Inferior parietal cortex (tissue), 1 donor: ENCODE results near the gene EFNA4.

Experiments used
- DNase-seq: peaks from one replicate; pipeline ENCODE4 v3.0.0-alpha.2; 2016; ENCODE audit errors: extremely low spot score

Gene EFNA4

DNA sequence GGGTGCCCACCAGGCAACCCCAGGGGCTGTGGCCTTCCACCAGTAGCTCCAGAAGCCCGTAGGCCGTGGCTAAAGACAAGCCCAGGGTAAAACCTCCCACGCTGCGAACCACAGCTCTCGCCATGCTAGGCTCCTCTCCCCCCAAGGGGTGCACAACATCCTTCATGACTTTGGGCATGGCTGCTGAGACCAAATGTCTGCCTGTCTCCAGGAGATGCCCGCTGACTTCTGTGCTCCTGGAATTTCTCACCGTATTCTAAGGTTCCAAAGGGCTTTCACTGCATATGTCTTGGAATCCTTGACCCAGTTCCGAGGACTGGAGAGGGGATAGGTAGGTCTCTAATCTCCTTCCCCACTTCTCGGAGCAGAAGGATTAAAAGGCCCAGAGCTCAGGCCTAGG, 30.0 kb upstream of the EFNA4 start, which contains the start of the genes DCST1 and DCST2:
TSS of gene DCST1 (plus strand) at position 301 of the 400 bp plus-strand sequence. CDS start 213 bp downstream, outside the sequence.
TSS of gene DCST2 (minus strand) at position 258 of the 400 bp plus-strand sequence. CDS start at position 178, 80 bp downstream.
- no peak for DNase-seq

DNA sequence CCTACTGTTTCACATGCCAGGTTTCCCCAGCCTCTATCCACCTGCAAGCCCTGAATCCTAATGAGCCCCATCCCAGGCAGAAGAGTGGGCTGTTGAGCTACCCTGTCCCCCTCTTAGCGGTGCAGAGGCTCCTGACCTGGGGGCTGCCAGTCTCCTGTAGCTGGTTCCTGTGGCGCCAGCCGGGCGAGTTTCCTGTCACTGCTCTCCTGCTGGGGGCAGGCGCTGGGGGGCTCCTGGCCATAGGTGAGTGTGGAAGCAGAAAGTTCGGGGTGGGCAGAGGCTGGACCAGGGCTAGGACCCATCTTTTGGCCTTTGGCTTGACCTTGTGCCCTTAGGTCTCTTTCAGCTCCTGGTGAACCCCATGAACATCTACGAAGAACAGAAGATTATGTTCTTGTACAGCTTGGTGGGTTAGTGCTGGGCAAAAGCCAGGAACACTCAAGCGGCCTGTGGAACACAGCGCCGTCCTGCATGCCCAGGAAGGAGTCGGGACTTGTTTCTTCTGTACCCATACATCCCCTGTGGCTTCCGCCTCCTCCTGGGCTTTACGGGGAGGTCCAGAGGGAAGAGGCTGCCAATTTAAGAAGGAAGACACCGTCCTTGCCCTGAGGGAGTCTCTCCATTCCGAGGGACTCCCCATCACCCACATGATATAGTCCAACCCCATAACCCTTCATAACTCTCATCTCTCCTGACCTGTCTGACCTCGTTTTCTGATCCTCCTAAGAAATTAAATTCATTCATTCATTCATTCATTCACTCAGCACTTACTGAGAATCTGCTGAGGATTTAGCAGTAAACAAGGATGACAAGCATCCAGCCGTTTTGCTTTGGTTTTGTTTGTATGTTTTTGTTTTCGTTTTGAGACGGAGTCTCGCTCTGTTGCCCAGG, 29.0 kb upstream of the EFNA4 start:
- DNase-seq = no peak

DNA sequence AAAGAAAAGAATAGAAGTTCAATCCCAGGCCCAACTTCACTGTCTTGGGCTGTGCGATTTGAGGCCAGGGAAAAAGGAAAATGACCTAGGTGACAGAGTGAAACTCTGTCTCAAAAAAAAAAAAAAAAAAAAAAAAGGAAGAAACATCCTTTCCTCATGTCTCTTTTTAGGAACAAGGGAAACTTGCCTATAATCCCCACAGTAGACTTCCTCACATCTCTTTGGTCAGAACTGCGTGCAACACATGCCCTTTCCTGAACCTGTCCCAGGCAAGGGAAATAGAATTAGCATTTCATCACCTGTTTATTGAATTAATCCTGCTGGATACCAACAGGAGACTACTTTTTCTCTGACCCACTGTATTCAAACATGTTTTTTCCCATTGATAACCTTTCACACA, 27.6 kb upstream of the EFNA4 start:
- no peak for DNase-seq

DNA sequence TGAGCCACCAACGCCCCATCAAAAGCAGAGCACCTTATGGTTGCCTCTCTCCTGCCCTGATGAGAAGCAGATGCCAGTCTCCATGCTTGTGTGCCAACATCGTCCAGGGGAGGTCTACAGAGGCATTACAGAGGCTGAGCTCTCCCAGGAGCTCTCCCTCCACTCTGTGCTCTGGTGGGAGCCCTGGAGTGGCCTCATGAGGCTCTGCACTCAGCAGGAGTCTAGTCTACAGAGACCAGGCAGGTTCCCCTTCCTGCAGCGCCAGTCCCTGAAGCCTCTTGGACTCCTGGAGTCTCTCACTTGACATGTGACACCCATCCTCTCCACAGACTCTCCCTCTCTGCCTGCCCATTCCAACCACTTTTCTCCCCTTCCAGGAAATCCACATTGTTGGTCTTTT, 26.5 kb upstream of the EFNA4 start:
- no peak for DNase-seq

DNA sequence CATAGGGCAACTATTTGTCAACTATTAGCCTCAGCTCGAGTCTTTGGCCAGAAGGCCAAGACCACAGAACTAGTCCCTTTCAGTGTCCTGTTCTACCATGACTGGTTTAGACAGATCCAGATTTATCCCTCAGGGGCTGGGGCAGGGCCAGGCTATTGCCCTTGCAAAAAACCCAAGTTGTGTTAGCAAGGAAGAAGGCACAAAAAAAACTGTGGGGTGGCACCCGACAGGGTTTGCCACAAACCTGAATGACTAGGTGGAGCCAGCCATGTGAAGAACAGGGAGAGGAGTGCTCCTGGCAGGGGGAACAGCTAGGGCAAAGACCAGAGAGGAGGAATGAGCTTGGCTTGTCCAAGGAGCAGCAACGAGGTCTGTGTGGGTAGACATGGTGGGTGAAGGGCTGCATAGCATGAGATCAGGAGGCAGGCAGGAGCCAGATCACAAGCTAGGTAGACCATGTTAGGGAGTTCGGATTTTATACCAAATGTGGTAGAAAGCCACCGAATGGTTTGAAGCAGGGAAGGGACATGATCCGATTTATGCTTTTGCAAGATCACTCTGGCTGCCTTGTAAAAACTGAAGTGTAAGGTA, 25.6 kb upstream of the EFNA4 start:
- DNase-seq = no peak

DNA sequence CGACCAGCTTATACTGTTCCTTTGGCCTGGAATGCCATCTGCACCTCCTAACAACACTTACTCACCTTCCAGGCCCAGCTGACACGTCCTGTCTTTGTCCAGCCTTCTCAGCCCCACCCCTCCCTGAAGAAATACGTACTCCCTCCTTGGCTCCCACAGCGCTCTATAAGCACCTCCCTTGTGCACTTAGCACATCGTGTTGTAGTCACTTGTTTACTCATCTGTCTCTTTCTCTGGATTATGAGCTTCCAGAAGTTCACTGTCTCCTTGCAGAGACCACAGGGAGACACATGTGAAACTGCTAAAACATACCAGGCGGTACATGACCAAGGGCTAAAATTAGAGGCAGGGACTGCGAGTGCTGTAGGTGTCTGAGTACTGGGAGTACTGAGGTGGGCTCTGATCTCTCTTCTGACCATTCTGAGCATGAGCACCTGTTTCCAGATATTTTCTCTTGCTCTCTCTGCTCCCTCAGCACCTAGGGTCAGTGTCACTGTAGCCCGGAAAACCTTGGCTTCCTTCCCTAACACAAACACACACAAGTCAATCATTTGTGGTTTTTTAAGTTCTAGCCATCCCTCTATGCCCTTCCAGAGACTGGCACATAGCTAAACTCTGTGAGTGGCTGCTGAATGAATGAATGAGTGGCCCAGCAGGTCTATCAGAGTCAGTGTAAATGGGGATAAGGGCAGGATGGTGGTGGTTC, 24.8 kb upstream of the EFNA4 start:
- no peak for DNase-seq

DNA sequence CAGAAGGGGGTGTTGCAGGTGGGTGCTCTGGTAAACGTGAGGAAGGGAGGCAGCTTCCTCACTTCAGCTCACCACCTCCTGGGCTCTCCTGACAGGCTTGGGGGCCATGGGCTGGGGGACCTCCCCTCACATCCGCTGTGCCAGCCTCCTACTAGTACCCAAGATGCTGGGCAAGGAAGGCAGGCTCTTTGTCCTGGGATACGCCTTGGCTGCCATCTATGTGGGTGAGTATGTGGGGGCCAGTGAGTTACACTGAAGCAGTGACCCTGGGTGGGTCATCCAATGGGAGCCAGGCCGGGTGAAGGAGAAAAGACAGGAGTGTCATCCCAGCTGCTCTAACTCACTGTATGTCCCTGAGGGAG, 24.3 kb upstream of the EFNA4 start:
- no peak for DNase-seq

DNA sequence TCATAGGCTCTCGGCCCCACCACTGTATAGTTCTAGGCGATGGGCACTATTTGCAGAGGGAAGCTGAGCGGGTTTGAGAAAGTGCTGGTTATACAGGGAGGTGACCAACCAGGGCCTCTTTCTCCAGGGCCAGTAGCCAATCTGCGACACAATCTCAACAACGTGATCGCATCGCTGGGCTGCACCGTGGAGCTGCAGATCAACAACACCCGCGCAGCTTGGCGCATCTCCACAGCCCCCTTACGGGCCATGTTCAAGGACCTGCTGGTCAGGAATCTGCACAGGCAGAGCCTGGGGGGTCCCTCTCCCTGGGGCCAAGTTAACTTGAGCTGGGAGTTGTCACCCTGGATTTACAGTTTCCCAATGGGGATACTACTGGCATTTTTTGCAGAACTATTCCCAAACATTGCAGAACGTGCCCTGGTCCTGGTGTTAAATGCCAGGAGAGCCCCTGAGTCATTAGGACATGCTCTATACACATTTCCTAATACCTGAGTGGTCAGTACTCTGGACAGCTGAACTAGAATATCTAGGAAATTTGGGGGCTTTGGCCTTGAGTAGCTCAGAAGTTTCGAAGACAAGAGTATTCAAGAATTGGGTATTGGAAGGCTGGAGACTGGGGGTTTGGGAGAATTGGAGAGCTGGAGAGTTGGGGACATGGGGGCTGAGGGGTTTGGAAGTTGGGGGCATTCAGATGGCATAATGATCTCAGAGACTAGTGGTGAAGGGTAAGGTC, 23.0 kb upstream of the EFNA4 start:
- DNase-seq = no peak

DNA sequence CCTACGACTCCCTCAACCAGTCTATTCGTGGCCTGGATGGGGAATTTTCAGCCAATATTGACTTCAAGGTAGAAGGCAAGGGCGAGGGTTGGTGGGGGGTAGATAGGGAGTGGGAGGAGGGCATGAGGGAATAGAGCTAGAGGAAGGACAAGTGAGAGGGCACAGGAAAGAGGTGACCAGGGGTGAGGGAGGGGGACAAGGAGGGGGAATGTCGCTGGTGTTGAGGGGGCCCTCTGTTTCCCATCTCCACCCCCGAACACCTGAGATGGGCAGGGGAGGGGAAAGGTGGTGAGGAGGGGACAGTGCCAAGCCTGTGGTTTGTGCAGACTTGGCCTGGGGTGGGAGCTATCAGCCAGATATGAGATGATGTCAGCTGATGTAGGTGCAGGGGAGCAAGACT, 20.8 kb upstream of the EFNA4 start:
- no peak for DNase-seq

DNA sequence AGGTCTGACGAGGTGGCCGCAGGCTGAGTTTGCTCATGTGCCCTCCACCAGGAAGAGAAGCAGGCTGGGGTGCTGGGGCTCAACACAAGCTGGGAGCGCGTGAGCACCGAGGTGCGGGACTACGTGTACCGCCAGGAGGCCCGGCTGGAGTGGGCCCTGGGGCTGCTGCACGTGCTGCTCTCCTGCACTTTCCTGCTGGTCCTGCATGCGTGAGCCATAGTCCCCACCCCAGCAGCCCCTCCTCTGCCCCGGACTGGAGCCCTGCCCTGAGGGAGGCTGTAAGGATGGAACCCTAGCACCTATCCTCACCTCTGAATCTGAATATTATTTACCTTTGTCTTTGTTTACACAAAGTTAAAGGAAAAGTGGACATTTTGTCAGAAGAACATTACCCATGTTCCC, 20.2 kb upstream of the EFNA4 start:
- no peak for DNase-seq

DNA sequence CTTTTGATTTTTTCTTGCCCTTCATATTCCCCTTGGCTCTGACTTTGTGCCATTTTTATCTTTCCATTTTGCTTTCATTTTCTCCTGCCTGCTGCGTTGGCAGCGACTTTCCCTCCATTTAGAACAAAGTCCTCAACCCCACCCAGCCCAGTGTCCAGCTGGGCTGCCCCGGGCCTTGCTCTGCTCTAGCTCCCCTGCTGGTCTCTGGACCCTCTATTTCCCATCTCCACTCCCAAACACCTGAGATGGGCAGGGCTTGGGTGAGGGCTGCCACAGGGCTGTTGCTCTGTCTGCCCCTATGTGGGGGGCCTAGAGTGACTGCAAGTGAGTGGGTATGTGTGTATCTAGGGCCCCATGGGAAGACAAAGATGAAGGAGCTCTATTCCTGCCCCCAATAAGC, 19.7 kb upstream of the EFNA4 start:
- DNase-seq = no peak

DNA sequence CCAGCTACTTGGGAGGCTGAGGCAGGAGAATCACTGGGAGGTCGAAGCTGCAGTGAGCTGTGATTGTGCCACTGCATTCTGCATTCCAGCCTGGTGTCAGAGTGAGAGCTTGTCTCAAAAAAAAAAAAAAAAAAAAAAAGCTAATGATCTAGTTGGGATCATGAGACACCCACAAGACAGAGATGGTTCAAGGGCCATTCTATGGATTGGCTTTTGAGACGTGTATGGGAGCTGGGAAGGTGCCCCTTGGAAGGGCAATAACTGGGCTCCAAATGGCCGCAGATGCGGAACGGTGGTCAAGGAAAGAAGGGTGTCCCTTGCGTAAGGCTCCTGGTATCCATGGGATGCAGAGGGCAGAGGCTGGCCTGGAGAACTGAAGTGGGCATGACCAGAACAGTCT, 19.2 kb upstream of the EFNA4 start:
- no peak for DNase-seq

DNA sequence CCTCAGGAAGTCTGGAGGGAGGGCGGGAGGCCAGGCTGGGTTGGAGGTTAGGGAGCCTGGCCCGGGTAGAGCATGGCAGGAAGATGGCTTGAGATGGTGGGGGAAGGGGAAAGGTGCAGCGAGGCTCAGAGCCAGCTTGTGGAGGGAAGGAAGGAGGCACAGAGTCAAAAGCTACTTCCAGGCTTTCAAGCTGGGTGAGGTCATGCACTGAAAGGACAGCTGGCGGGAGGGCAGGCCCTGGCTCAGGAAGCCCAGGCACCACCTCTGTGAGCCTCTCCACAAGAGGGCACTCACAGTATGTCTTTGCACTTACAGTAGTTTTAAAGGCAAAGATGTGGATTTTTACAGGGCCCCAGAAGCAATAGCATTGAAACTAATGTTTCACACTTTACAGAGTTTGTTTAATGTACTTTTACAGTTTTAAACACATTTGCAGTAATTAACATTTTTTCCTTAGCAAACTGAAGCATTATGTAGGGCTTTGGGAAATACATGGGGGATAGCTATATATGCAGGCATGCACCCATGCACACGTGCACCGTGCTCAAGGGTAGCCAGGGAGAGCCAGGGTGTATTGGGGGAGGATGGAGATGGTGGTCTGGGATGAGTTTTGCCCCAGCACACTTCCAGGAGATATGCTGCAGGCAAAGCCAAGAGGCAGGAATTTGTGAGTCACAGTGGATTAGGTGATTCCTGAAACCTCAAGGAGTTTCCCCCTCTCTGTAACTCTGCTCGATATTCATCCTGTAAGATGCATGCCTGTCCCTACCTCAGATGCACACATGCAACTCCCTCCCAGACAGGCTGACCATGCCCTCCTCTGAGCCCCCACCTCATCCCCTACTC, 18.5 kb upstream of the EFNA4 start:
- DNase-seq = peak; percentile 79

DNA sequence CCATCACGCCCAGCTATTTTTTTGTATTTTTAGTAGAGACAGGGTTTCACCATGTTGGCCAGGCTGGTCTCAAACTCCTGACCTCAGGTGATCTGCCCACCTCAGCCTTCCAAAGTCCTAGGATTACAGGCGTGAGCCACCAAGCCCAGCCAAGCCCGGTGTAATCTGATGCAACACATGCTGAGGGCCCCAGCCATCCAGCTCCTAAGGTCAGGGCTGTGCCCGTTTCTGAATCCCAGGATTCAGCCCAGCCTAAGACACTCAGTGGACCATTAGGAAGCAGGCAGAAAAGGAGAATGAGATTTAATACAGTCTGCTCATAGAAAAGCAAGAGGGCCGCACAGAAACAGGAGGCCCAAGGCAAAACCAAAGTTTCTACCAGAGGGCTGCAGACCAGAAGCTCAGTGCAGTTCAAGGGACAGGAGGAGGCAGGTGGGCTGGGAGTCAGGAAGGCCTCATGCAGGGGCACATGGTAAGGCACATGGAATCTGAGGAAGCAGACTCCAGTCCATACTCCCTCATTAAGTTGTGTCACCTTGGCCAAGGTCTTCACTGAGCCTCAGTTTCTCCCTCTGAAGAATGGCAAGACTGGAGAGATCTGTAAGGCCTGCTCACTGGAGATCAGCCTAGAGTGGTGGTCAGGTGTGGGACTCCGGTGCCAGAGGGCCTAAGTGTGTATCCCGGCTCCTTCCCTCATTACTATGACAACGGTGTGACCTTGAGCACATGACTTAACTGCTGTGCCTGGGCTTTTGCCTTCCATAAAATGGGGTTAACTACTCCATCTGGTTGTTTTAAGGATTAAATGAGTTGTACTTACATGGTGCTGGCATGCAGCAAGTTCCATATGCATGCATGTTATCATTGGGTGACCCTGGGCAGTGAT, 14.8 kb upstream of the EFNA4 start:
- no peak for DNase-seq

DNA sequence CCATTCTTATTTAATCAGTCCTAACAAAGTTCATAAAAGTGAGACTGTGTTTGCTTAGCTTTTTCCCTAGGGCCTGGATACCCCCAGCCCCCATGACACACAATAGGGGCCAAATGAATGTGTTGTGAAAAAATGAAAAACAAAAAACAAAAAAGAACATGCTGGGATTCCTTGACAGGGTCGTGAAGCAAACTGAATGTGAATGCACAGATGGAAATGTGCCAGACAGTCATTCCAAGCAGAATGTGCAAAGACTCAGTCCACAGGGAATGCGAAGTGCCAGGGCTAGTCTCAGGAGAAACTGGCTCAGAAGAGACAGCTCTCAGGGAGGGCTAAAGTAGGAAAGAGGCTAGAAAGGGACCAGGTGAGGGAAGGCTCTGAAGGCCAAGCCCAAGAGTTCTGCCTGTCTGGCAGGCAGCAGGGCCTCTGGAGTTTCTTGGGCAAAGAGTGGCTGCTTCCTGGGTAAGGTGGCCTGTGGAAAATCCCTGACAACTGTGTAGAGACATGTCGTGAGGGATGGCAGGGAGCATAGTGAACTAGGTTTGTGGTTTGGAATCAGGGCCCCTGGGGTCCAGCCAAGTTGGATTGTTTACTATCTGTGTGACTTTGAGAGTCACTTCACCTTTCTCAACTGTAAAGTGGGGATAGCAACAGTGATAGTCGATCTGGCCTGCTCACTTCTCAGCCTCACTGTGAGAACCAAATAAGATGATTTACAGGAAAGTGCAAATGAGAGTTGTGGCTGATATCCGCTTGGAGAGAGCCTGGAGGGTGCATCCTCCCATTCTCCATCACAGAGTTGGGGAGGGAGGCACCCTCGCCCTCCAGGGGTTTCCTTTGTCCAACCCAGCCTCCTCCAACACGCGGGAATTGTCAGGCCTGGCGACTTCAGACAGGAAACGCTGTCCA, 13.6 kb upstream of the EFNA4 start:
- no peak for DNase-seq

DNA sequence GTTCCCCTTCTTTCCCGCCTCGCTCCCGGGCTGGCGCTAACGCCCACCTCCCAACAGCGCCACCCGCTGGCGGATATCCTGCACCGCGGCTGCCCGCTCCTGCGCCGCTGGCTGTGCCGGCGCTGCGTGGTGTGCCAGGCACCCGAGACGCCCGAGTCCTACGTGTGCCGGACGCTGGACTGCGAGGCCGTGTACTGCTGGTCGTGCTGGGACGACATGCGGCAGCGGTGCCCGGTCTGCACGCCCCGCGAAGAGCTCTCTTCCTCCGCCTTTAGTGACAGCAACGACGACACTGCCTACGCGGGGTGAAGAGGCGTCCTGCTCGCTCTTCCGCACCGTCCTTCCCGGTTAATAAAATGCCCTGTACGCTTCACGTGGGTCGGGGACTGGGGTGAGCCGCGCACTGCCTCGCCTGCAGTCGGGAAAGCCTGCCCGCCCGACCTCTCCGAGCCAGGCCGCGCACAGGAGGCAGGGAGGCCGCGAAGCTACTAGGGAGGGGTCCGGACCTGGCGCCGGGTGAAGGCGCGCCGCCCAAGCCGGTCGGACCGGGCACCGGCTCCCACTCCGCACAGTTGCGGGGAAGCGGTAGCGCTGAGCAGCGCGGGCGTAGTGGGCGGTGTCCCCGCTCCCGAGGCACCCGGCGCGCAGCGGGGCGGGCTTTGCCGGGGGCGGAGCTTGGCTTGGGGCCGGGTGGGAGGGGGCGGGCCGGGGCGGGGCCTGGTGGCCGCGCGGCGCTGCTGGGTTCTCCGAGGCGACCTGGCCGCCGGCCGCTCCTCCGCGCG, 12.8 kb upstream of the EFNA4 start, which contains the start of gene ADAM15:
TSS of gene ADAM15 (plus strand) at position 757 of the 782 bp plus-strand sequence. CDS start 71 bp downstream, outside the sequence.
- DNase-seq = peak; percentile 79

DNA sequence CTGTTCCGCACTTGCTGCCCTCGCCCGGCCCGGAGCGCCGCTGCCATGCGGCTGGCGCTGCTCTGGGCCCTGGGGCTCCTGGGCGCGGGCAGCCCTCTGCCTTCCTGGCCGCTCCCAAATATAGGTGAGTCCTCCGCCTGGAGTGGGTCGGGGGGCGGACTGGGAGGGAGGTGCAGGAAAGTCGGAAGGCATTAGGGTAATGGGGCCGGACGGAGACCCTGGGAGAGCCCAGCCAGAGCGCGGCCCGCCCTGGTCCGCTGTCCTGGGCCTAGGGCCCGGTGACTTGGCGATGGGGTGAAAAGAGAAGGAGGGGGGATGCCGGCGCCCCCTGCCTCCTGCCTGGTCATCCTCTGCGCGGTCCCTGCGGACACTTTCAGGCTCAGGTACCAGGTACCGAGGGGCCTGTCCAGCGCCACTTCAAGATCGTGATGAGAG, 12.2 kb upstream of the EFNA4 start:
- DNase-seq = no peak
